GM21381 (cell line): ENCODE data around the gene BLVRA.
"Not testable (repeated sequence)": the region's sequence is repeated elsewhere in the genome, so short reads cannot be mapped to it uniquely, and the experiment has no call there.

Experiments
- ATAC-seq: cut with Tn5 transposase; IDR thresholded peaks from one replicate; pipeline ENCODE4 v1.9.1; 2021; ENCODE audit warnings: mild to moderate bottlenecking, moderate library complexity; ENCODE audit not compliant: unreplicated experiment

BLVRA gene

DNA sequence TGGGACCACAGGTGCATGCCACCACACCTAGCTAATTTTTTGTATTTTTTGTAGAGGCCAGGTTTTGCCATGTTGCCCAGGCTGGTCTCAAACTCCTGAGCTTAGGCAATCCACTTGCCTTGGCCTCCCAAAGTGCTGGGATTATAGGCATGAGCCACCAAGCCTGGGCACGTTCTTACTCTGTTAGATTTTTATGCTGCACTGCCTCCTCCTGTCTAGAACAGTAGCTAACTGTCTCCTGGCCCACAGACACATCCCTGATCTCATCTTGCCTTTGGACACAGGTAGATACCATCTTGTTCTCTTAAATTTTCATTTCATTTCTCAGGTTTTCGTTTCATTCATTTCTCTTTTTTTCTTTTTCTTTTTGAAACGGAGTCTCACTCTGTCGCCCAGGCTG, 41.1 kb downstream of the BLVRA start:
- ATAC-seq = no peak

- no peak for ATAC-seq
Measured at GRCh38 chr7:43803865-43804264, 45.4 kb downstream of the BLVRA start.

DNA sequence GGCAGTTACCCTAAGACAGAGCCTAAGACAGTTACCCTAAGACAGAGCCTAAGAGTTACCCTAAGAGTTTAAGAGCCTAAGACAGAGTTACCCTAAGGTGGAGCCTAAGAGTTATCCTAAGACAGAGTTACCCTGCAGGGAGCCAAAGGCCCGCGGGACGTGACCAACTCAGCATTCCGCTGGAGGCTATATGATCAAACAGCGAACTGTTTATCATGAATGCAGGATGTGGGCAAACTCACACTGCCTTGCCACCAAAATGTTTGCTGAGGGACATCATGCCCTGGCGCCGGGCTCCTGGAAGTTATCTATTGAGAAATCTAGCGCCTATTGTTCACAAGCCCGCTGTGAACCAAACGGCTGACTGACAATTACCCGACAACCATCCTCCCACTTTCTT, 49.9 kb downstream of the BLVRA start:
- no peak for ATAC-seq

DNA sequence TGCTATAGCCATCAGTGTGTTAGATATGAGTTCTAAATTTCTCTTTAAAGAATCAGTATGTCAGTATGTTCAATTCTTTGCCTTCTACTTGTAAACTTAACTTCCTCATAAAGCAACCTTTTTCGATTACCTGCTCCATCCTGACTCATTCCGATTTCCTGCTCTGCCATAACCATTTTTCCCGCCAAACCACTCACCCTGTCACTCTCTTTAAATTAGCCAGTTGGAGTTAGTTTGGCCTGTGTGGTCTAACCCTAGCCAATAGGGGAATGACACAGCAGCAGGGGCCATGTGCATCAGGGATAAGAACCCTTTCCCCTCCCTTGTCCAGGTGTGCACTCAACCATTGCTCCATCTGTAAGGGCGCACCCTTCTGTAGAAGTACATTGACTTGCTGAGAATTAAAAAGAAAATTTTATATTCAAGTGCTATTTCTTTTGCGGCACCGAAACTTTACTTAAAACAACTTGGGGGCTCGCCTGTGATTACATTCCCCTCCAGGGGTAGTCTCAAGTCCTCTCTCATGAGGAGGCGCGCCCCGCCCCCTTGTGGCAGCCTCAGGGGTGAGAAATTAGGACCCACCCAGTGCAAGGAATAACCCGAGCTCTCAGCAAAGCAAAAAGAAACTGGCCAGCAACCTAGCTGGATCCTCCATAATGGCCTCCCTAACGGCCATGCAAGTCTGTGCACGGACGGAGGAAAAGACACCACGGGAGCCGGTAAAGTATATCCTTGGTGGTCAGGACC, 51.9 kb downstream of the BLVRA start:
- ATAC-seq = not testable (repeated sequence)

DNA sequence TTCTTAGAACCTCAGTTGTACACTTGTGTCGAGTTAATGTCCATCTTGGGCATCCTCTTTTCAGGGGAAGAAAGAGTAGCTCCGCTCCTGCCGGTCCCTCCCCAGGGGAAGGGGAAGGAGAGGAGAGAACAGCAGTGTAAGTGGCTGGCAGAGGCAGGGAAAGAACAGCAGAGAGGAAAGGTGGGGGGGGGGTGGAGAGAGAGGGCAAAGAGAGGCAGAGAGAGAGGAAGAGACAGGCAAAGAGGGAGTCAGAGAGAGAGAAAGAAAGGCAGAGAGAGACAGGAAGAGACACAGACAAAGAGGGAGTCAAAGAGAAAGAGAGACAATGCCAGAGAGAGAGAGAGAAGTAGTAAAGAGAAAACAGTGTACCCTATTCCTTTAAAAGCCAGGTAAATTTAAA, 56.9 kb downstream of the BLVRA start:
- ATAC-seq = no peak

- not testable (repeated sequence) for ATAC-seq
Measured at GRCh38 chr7:43816046-43816797, 57.7 kb downstream of the BLVRA start.

DNA sequence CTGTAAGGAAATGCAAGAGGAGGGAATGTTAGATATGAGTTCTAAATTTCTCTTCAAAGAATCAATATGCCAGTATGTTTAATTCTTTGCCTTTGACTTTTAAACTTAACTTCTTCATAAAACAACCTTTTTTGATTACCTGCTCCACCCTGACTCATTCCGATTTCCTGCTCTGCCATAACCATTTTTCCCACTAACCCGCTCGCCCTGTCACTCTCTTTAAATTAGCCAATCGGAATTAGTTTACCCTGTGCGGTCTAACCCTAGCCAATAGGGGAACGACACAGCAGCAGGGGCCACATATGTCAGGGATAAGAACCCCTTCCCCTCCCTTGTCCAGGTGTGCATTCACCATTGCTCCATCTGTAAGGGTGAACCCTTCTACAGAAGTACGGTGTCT, 64.9 kb downstream of the BLVRA start:
- ATAC-seq = not testable (repeated sequence)

- no peak for ATAC-seq
Measured at GRCh38 chr7:43823941-43824340, 65.5 kb downstream of the BLVRA start.

GRCh38 chr7:43824513-43824912, 66.0 kb downstream of the BLVRA start:
- ATAC-seq = not testable (repeated sequence)

- ATAC-seq = no peak
Measured at GRCh38 chr7:43824963-43825362, 66.5 kb downstream of the BLVRA start.

GRCh38 chr7:43825391-43825808, 66.9 kb downstream of the BLVRA start:
- no peak for ATAC-seq

- ATAC-seq = not testable (repeated sequence)
Measured at GRCh38 chr7:43830917-43831316, 72.4 kb downstream of the BLVRA start.

GRCh38 chr7:43834463-43835251, 76.2 kb downstream of the BLVRA start:
- peak; percentile 50 for ATAC-seq

GRCh38 chr7:43838201-43838658, 79.8 kb downstream of the BLVRA start:
- ATAC-seq = no peak

- no peak for ATAC-seq
Measured at GRCh38 chr7:43843296-43843695, 84.8 kb downstream of the BLVRA start.

GRCh38 chr7:43844257-43844656, 85.8 kb downstream of the BLVRA start:
- no peak for ATAC-seq

GRCh38 chr7:43844662-43845061, 86.2 kb downstream of the BLVRA start:
- ATAC-seq = no peak

DNA sequence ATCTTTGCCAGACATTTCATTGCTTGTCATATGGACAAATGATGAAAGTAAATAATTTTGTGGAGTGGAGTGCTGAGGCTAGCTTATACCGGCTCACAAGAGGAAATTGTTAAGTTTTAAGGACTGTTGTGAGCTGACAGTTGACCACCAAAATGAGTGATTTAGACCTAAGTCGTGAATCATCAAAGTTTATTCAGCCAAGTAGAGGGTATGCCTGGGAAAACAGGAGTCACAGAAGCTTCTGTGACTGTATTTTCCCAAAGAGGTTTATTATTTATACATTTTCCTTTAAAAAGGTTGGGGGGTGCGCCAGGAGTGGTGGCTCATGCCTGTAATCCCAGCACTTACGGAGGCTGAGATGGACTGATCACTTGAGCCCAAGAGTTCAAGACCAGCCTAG, 89.0 kb downstream of the BLVRA start:
- ATAC-seq = no peak

DNA sequence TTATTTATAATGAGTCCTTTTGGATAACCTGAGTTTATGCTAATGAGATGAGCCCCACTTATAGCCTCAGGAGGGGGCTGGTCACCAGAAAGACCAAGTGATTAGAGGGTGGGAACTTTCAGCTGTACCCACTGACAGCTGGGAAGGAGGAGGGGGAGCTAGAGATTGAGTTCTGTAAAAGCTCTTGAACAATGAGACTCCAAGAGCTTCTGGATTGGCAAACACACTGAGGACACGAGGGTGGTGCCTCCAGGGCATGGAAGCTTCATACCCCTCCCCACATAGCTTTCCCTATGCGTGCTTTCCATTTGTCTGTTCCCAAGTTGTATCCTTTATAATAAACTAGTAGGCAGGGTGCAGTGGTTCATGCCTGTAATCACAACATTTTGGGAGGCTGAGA, 90.6 kb downstream of the BLVRA start:
- no peak for ATAC-seq

DNA sequence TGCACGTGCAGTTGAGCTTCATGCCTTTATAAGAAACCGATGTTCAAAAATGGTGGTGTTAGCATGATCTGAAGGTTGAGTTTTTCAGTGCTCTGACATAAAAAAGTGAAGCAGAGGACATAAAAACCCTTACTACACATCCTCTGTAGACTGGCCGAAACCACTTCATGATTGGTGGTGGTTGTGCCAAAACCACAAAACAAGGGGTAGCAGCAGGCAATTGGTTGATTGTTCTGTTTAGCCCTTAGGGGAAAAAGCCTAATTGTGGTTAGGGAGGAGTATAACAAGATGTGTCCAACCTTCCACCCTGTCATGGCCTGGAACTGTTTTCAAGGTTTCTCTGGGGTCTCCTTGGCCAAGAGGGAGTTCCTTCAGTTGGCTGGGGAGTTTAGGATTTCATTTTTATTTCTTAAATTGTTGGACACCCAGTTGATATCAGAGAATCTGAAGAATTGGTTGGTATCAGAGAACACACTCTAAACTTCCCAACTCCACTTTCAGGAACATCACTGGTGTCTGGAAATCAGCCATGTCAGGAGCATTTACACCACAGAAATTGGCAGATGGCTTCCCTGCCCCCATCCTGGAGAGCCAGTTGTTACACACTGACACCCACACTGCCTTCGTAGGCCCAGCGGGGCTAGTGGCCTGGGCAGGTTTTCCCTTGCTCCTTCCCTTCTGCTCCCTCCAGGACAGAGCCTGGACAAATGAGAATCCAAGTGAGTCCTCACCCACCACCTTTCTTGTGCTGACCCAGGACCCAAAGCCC, 92.1 kb downstream of the BLVRA start:
- ATAC-seq = peak; percentile 48

DNA sequence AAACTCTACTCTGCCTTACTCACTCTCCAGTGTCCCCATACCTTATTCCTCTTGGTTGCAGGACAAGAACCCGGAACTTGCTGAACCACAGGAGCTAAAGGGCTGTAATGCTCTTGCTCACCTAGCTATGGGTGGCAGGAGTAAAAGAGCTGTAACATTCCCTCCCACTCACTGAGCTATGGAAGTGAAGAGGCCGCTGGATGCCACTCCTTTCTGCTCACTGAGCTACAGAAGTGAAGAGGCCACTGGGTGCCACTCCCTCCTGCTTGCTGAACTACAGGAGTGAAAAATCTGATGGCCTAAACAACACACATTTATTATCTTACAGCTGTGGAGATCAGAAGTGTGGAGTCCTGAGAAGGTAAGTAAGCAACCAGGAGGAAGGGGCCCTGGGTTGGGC, 93.3 kb downstream of the BLVRA start:
- no peak for ATAC-seq
